ENCODE measurements around the gene OVCH2. TPM values are rescaled to one million over a fixed set of nuclear protein-coding genes. Genes with fewer than 3 reads are reported as not detected.

Gene OVCH2
- total and polyA plus RNA-seq, 12 donors = not detected

- intact Hi-C loops (cut with DNase I) = loop anchor here in 1 of 2 donors (5.0 to 10.0 kb wide), 2 partner anchors 294 to 593 kb away; partner anchors contain the start of gene EIF3F
- H3K27ac ChIP-seq = no peak overlapping the region
- DNase-seq = no peak
- no peak for TF ChIP-seq POLR2A (IDR thresholded peaks at IDR 0.05)
- TF ChIP-seq CTCF (IDR thresholded peaks at IDR 0.05) = no peak
- peaks cover 0 to 5% of the 10 kb centered on the region in 2 donors for H3K4me1 ChIP-seq (replicated peaks in 1 of 2)
- no peaks in the 10 kb centered on the region for H3K9me3 ChIP-seq (replicated peaks in 1 of 3)
- WGBS, 4 donors = 48 to 59% (median 57%) methylated on average over 5 to 6 of the region's 6 CpGs
- no peak overlapping the region for H3K4me3 ChIP-seq
- H3K27me3 ChIP-seq = peaks cover 6% of the 10 kb centered on the region
- no peaks in the 10 kb centered on the region for H3K36me3 ChIP-seq (replicated peaks in 1 of 2)
Observed at GRCh38 chr11:7690648-7691047, 15.6 kb downstream of the OVCH2 start.

- peaks cover 0 to 3% of the 10 kb centered on the region in 2 donors for H3K4me1 ChIP-seq (replicated peaks in 1 of 2)
- 59 to 83% (median 65%) methylated on average over 3 to 4 of the region's 4 CpGs for WGBS, 4 donors
- H3K36me3 ChIP-seq (replicated peaks in 1 of 2) = no peaks in the 10 kb centered on the region
- no peak overlapping the region for H3K4me3 ChIP-seq
- intact Hi-C loops (cut with DNase I) = no loop called here
- H3K27me3 ChIP-seq = peaks cover 6% of the 10 kb centered on the region
- DNase-seq = no peak
- TF ChIP-seq POLR2A (IDR thresholded peaks at IDR 0.05) (no peak), CTCF (IDR thresholded peaks at IDR 0.05) (no peak)
- no peak overlapping the region for H3K27ac ChIP-seq
- no peaks in the 10 kb centered on the region for H3K9me3 ChIP-seq (replicated peaks in 1 of 3)
Observed at GRCh38 chr11:7689239-7689638, 17.0 kb downstream of the OVCH2 start.

GRCh38 chr11:7688238-7688826 lies 17.9 kb downstream of the OVCH2 start:
- WGBS, 4 donors = 9 to 12% (median 10%) methylated on average over 4 of the region's 4 CpGs
- Histone ChIP-seq H3K27ac (no peak overlapping the region), H3K4me1 (replicated peaks in 1 of 2) (no peaks in the 10 kb centered on the region), H3K36me3 (replicated peaks in 1 of 2) (no peaks in the 10 kb centered on the region), H3K4me3 (no peak overlapping the region), H3K9me3 (replicated peaks in 1 of 3) (no peaks in the 10 kb centered on the region), H3K27me3 (no peaks in the 10 kb centered on the region)
- intact Hi-C loops (cut with DNase I) = no loop called here
- peak; percentile 63 to 81 (median 66) for TF ChIP-seq CTCF (IDR thresholded peaks at IDR 0.05)
- TF ChIP-seq POLR2A (IDR thresholded peaks at IDR 0.05) = no peak
- peak in 1 of 7 donors; percentile 21 for DNase-seq

- intact Hi-C loops (cut with DNase I) = no loop called here
Observed at GRCh38 chr11:7687386-7687785, 18.9 kb downstream of the OVCH2 start.

More at GRCh38 chr11:7687386-7687785, 18.9 kb downstream of the OVCH2 start:
- Histone ChIP-seq H3K27ac (no peak overlapping the region), H3K4me1 (replicated peaks in 1 of 2) (no peaks in the 10 kb centered on the region), H3K36me3 (replicated peaks in 1 of 2) (no peaks in the 10 kb centered on the region), H3K9me3 (replicated peaks in 1 of 3) (no peaks in the 10 kb centered on the region), H3K27me3 (no peaks in the 10 kb centered on the region), H3K4me3 (no peak overlapping the region)
- 82 to 91% (median 88%) methylated on average over 1 of the region's 1 CpG for WGBS, 4 donors
- TF ChIP-seq CTCF (IDR thresholded peaks at IDR 0.05) (no peak), POLR2A (IDR thresholded peaks at IDR 0.05) (no peak)
- no peak for DNase-seq

Measured in adrenal gland (tissue), 12 donors.